ENCODE measurements around the gene GARRE1. TPM values are rescaled to one million over a fixed set of nuclear protein-coding genes. Genes with fewer than 3 reads are reported as not detected.
A peak's percentile ranks its signal among the peaks of the same experiment; 100 is the strongest.

GARRE1 gene
- total and polyA plus RNA-seq, 2 of the 4 experiments (the other 2 are of a cell fraction), result 13.8 to 16.9 TPM

- H3K9me1 ChIP-seq (ENCODE audit: insufficient read depth, low read length), result peaks cover 20% of the 10 kb centered on the region
- no peaks in the 10 kb centered on the region for H3K27me3 ChIP-seq (ENCODE audit: control insufficient read depth, insufficient read depth, low read length)
- no peak overlapping the region for H2BK5ac ChIP-seq (ENCODE audit: low read depth, low read length, poor library complexity, severe bottlenecking)
Measured at GRCh38 chr19:34220472-34221063, 33.8 kb upstream of the GARRE1 start.

More at GRCh38 chr19:34220472-34221063, 33.8 kb upstream of the GARRE1 start:
- H3K79me1 ChIP-seq (ENCODE audit: low read depth in 1 of 2, low read length in 2 of 2), result peaks cover 16 to 71% of the 10 kb centered on the region in 2 experiments
- H4K91ac ChIP-seq (ENCODE audit: insufficient read depth, low read depth, low read length), result no peak overlapping the region
- no peak overlapping the region for H3K56ac ChIP-seq (ENCODE audit: extremely low read depth, insufficient read depth, low read length)
- H3K14ac ChIP-seq (replicated peaks; ENCODE audit: low read depth, low read length), result no peak overlapping the region
- dilution Hi-C loops (cut with HindIII; ENCODE audit: low sequenced_read_pairs, unreplicated experiment), result no loop called here
- peaks cover 68% of the 10 kb centered on the region for H4K20me1 ChIP-seq (ENCODE audit: insufficient read depth, low read length)
- peaks cover 17% of the 10 kb centered on the region for H3K4me1 ChIP-seq (ENCODE audit: control insufficient read depth, insufficient read depth, low read length)
- ChIA-PET POLR2A (ENCODE audit: unreplicated experiment) (no interaction called here), CTCF (interaction anchor here (0.5 to 0.8 kb wide), 4 partner anchors 11 to 139 kb away, joined by 3 to 5 read pairs (median 3); no protein-coding TSS in a partner anchor)
- H2AK9ac ChIP-seq (replicated peaks; ENCODE audit: low read depth, low read length, poor library complexity), result no peak overlapping the region
- peak; percentile 64 for TF ChIP-seq CTCF (conservative IDR thresholded peaks at IDR 0.05; ENCODE audit: low read depth, low read length)
- TF ChIP-seq FOS (IDR thresholded peaks at IDR 0.05; ENCODE audit: low read depth, low read length), result no peak
- peak; percentile 56 for TF ChIP-seq RAD21 (IDR thresholded peaks at IDR 0.05; ENCODE audit: low read length)
- peak; percentile 47; the same call in 1 of the 2 replicates for TF ChIP-seq SMC3 (IDR thresholded peaks at IDR 0.05; ENCODE audit: low read depth, low read length)
- TF ChIP-seq RCOR1 (IDR thresholded peaks at IDR 0.05; ENCODE audit: insufficient replicate concordance, low read length), result no peak
- no peak for TF ChIP-seq MAZ (IDR thresholded peaks at IDR 0.05; ENCODE audit: borderline replicate concordance, low read depth, low read length)
- TF ChIP-seq MAFK (IDR thresholded peaks at IDR 0.05; ENCODE audit: low read depth, low read length), result no peak
- TF ChIP-seq RFX5 (IDR thresholded peaks at IDR 0.05; ENCODE audit: low read depth, low read length), result no peak
- no peak for TF ChIP-seq CEBPB (IDR thresholded peaks at IDR 0.05; ENCODE audit: low read depth, low read length)
- no peak for TF ChIP-seq POLR2A (IDR thresholded peaks at IDR 0.05; ENCODE audit: low read depth, low read length)
- no peak for TF ChIP-seq USF2 (IDR thresholded peaks at IDR 0.05; ENCODE audit: low read depth, low read length)
- no peak for TF ChIP-seq NFE2L2 (IDR thresholded peaks at IDR 0.05; ENCODE audit: low read depth, low read length)
- no peak for TF ChIP-seq MXI1 (IDR thresholded peaks at IDR 0.05; ENCODE audit: borderline replicate concordance, low read depth, low read length)
- no peak for TF ChIP-seq BHLHE40 (IDR thresholded peaks at IDR 0.05; ENCODE audit: low read depth, low read length)
- no peak for TF ChIP-seq CHD1 (IDR thresholded peaks at IDR 0.05; ENCODE audit: low read depth, low read length)
- TF ChIP-seq ELK1 (IDR thresholded peaks at IDR 0.05; ENCODE audit: borderline replicate concordance, low read depth, low read length), result no peak
- H3K27ac ChIP-seq (ENCODE audit: insufficient read depth, low read length), result no peak overlapping the region
- no peak overlapping the region for H3K4me3 ChIP-seq (ENCODE audit: insufficient read depth, low read depth, low read length)
- WGBS, 2 experiments (ENCODE audit: extremely low coverage in 2 of 2, insufficient read length in 1 of 2), result no CpG with 5 or more reads among the region's 4 CpGs
- no peak overlapping the region for H3K4ac ChIP-seq (ENCODE audit: low read depth, low read length)
- no peak overlapping the region for H3K18ac ChIP-seq (ENCODE audit: low read depth, low read length)
- no peak overlapping the region for H2BK120ac ChIP-seq (ENCODE audit: low read depth, low read length)
- no peak overlapping the region for H2AFZ ChIP-seq (replicated peaks; ENCODE audit: low read length, poor library complexity)
- no peak overlapping the region for H3K4me2 ChIP-seq (ENCODE audit: low read depth, low read length)
- BruUV-seq (replicated peaks), result no TSS peak
- H2BK20ac ChIP-seq (ENCODE audit: low read depth, low read length), result no peak overlapping the region
- H3K36me3 ChIP-seq (ENCODE audit: control insufficient read depth, insufficient read depth, low read length), result peaks cover 44% of the 10 kb centered on the region
- H2AK5ac ChIP-seq (ENCODE audit: low read depth, low read length), result no peak overlapping the region
- no peak for ATAC-seq (ENCODE audit: low read depth)
- H3K9ac ChIP-seq (ENCODE audit: low read depth, low read length), result no peak overlapping the region
- H2BK15ac ChIP-seq (ENCODE audit: low read depth, low read length), result no peak overlapping the region
- no peaks in the 10 kb centered on the region for H3K9me3 ChIP-seq (ENCODE audit: control insufficient read depth, insufficient read depth, low read length)
- in situ Hi-C loops (cut with MboI; ENCODE audit: low sequenced_read_pairs), result no loop called here
- H3K23ac ChIP-seq (ENCODE audit: low read depth, low read length), result no peak overlapping the region
- intact Hi-C loops (cut with micrococcal nuclease), result loop anchor here (2.0 to 10.0 kb wide), 3 partner anchors 33 to 214 kb away; partner anchors contain the start of gene GARRE1
- H4K5ac ChIP-seq (ENCODE audit: low read depth, low read length), result no peak overlapping the region
- no peak overlapping the region for H4K8ac ChIP-seq (ENCODE audit: low read depth in 2 of 2, low read length in 2 of 2)
- peak; percentile 53 for DNase-seq

All from IMR-90 (cell line).